Stimulated activated CD8-positive, alpha-beta memory T cell treated with anti-CD3 and anti-CD28 coated beads, Interleukin-4, amount 100 ng/mL, for 48 hours (primary cell): ENCODE results near the gene IRAK1.
"Not testable (repeated sequence)": the region's sequence is repeated elsewhere in the genome, so short reads cannot be mapped to it uniquely, and the experiment has no call there.

Source experiments
- DNase-seq: peaks from one replicate; pipeline ENCODE4 v3.0.0-alpha.2; 2020

The IRAK1 gene

DNA sequence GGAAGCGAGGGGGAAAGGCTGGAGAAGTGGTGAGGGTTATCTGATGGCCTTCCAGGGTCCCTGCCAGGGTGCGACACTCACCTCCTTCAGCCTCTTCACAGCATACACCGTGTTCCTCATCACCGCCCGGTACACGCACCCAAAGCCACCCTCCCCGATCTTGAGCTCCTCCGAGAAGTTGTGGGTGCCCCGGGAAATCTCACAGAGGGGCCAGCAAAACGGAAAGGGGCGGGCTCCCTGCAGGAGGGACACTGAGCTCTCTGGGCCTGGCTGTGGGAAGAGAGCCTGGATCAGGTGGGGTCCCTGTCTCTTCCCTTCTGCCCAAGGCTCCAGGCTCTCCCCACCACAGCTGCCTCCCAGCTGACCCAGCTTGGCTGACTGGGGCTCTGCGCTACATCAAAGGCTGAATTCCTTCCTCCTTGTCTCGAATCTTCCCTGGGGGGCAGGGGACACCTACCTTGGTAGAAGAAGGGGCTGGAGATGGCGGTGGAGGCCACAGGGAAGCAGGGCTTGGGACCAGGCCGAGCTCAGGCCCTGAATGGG is 1.1 kb downstream of the IRAK1 start:
- no peak for DNase-seq

DNA sequence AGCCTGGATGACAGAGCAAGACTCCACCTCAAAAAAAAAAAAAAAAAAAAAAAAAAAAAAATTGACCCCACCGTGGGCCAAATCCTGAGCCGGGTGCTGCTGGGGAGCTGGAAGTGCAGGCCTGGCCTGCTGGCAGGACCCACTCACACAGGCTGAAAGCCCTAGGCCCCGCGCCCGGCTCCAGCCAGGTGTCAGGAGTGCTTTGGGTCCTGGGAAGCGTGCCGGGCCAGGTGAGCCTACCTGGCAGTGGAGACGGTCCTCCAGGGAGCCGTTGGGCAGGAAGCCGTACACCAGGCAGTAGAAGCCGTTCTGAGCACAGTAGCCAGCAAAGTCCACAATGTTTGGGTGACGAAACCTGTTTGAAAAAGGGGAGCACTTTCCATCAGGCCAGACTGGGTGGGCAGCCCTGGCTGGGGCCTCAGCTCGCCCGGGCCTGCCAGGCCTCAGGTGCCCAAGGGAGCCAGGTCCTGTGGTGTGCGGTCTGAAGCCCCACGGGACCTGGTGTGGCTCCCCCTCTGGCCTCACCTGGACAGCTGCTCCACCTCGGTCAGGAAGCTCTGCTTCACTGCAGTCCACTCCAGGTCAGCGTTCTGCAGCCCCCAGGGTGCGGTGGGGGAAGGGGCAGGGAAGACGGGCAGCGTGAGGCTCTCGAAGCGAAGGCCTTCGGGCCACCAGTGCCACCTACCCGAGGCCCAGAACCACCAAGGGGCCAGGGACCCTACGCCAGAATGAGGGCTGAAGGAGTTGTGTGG is 1.8 kb downstream of the IRAK1 start:
- no peak for DNase-seq

DNA sequence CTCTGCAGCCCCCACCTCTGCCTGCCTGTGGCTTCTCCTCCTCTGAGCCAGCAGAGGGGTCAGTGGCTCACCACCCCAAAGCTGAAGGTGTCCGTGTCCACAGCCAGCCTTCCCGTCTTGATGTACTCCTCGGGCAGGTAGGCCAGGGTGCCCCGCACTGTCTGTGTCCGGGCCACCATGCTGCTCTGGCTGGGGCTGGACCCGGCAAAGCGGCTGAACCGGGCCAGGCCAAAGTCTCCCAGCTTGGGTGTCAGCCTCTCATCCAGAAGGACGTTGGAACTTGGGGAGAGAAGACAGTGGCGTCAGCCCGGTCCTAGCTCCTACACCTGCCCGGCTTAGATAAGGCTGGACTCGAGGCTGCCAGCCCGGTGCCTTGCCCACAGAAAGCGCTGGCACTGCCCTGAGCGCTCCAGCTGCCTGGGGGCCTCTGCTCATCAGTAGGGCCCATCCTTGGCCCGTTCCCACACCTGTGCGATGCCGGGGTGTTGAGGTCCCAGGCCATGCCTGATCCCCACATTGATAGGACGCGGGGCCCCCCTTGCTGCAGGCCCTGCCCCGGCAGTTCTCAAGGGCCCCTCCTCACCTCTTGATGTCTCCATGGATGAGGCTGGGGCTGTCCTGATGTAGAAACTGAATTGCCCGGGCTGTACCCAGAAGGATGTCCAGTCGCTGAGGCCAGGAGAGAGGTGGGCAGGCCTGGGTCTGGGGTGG is 3.2 kb downstream of the IRAK1 start:
- DNase-seq, result no peak

DNA sequence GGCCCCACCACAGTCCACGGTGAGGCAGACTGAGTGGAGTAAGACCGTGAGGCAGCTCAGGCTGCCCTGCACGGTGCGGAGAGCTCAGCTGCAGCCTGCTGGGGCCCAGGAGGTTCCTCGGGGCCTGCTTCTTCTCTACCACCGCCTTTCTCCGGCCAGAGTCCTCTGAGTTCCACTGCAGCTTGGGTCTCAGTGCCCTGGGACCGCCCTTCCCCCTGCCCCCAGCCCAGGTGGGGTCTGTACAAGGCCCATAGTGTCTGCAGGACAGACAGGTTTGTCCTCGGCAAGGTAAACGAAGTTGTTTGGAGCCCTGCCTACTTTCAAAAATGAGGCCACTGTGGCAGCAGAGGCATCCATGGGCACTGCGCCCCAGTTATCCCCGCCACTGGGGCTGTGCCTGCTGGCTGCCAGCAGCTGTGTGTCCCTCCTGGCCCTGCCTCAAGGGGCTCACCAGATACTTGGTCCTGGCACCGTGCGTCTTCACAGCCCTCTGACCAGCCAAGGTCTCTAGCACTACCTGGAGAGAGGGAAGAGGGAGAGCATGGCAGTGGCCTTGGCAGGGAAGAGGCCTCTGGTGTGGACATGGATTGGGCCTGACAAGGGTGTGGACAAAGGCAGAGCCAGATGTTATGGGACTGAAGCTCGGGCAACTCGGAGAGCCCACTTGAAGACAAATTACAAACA is 4.0 kb downstream of the IRAK1 start:
- no peak for DNase-seq

DNA sequence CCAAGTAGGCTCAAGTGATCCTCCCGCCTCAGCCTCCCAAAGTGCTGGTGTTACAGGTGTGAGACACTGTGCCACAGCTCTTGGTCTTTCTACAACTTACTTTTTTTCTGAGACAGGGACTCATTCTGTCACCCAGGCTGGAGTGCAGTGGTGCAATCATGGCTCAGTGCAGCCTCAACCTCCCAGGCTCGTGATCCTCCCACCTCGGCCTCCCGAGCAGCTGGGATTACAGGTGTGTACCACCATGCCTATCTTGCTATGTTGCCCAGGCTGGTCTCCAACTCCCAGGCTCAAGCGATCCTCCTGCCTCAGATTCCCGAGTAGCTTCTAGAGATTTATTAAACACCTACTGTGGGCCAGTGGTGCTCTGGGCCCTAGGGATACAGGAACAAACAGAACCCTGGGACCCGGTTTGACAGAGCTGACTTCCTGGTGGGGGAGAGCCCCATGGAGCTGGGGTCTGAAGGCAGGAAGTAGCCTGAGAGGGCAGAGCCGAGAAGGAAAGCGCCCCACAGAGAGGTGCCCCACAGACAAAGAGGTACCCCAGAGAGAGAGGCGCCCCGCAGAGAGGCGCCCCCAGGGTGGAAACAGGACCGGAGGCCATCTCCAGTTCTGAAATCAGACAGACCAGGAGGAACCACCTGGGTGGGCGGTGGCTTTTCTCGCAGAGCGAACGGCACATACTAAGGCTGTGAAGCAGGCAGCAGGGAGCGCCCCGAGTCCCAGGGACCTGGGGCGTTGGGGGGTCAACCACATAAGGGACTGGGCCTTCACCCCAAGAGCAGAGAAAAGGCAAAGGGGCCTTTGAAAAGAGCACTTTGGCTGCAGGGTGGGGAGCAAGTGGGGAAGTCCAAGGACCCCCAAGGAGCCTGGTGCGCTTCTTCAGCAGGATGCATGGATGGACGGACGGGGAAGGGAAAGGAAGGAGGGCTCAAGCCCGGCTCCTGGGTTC is 5.0 kb downstream of the IRAK1 start:
- no peak for DNase-seq

DNA sequence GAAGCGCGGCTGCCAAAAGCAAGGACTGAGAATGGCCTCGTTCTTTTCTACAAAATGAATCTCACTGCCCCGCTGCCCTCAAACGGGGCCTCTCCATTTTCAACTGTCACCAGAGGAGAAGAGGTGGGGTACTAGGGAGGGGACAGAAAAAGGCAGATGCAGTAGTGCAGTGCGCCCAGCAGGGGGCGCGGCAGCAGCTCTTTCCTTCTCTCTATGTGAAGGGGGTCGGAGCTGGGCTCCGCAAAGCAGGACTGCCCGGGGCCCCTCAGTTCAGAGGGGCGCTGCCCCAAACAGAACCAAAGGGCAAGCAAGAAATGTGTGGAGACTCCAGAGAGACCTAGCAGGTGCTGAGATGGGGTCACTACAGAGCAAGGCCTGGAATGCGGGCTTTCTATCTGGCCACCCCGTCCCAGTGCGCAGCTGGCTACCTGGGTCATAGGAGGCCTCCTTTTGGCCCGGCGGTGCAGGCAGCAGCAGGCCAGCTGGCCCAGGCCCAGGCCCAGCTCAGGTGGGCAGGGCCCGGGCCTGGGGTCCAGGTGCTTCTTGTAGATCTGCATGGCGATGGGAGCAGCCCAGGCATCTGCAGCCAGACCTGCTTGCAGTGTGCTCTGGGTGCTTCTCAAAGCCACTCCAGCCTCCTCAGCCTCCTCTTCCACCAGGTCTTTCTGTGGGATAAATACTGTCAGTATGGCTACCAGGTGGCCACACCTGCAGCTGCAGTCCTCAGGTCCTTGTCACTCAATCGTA is 5.9 kb downstream of the IRAK1 start:
- DNase-seq, result peak; percentile 58

DNA sequence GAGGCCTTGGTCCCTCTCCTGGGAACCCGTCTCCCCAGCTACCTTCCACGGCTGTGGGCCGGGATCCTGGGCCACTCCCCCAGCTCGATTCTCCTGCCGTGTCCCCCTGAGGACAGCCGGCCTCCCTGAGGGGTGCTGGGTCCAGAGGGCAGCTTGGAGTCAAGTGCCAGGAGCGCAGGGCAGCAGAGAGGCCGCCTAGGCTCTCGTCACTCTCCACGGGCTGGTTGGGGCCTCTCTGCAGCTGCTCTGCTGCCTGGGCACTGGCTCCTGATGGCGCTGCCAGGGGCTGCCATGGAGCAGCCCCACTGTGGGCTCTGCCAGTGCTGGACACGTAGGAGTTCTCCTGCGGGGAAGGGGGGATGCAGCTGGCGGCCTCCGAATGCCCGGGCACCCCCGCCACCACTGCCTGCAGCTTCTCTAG is 6.7 kb downstream of the IRAK1 start:
- DNase-seq, result no peak

DNA sequence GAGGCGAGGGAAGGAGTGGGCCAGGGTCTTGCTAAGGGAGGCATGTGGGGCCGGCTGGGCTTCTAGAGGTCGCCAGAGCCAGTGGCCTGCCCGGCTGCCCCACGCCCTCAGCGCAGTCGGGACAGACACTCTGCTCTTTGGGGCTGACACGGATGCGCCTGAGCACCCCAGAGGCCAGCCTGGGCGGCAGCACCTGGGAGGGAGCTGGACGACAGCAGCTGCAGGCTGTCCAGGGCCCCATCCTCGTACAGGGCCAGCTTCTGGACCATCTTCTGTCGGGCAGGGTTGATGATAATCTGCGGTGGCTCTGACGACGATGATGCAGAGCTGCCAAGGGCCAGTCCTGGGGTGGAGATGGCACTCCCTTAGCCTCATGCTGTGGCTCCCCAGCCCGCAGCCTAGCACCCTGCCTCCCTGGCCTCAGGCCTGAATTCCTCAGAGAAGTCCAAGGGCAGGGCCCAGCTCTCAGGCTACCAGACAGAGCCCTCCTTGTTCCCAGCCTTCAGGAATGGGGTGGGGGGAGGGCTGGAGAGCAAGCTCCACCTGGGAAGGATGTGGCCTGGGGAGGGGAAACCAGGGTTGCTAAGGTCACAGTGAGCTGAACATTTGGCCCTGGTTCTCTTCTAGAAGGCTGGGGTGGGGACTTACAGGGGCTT is 7.2 kb downstream of the IRAK1 start:
- DNase-seq, result no peak

DNA sequence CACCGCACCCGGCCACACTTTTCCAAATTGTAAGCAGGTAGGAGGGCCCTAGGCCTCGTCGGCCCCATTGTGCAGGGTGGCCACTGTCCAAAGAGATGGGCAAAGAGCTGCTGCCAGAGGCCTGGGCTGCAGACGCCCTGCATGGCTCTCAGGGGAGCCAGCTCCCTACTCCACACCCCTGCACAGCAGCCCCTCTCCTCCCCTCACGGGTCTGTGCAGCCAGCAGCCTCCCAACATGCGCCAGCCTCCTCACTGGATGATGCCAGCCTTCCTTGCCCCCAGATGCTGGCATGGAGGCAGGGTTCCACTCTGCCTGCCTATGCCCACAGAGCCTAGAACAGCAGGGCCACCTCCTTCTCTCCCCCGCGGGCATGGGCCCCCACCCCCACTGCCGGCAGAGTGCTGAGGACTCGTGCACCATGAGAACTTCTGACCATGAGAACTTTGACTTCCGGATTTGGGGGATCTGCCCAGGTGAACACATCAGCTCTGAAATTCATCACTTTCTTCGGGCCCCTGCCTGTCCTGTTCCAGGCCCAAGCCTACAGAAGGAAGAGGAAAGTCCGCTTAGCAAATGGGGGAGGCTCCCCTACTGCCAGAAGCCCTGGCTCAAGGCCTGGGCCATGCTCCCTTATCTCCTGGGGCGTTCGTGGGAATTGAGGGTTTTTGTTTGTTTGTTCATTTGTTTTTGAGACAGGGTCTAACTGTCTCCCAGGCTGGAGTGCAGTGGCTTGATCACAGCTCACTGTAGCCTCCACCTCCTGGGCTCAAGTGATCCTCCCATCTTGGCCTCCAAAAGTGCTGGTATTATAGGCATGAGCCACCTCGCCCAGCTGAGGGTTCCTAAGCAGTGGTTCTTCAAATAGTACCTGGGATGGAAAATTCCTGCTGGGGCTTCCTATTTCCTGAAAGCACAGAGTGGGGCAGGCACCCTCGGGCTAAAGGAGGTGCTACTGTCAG is 8.0 kb downstream of the IRAK1 start:
- no peak for DNase-seq

DNA sequence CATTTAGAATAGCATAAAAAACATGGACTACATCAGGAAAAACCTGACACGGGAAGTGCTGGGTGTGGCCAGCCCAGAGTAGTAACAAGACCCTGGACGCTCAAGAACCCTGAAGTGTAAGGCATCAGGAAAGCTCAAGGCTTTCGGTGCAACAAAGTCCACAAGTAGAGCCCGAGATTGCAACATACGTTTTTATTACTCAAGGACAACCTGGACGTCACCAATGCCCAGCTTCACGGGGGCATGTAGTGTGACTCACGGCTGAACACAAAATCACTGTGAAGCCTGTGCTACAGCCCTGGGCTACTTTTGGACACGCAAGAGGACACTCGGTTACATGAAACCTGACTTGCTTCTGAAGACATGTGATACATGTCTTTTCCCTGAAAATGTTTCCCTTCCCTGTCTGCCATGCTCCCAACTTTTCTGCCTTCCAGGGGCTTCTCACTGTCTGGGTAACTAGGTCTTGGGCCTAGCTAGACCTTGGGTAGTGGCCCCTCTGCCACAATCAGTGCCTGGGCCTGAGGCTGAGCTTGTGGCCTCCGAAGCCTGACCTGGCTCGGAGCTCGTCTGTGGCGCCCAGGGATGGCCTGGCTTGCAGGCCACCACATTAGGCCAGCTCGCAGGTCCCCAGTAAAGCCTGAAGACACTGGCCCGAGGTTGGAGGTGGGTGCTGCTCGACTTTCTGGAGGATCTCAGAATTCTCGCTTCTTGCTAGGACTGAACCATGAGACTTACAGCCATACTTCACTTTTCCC is 9.2 kb downstream of the IRAK1 start:
- DNase-seq, result no peak

DNA sequence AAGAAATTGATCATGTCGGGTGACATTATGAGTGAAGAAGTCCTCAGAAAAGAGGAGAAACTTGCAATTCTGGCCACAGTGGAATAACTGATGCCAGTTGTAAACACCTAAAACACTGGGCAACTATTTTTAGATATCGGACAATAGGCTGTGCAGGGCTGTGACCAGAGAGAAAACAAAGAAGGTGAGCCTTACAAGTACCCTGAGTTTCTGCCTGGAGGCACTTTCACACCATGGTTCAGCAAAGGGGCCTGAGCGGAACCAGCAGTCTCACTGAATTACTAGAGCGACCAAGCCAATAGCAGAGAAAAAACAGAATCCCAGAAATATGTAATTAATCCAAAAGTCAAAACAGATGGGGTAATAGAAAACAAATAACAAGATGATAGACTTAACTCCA is 11.2 kb downstream of the IRAK1 start:
- no peak for DNase-seq

DNA sequence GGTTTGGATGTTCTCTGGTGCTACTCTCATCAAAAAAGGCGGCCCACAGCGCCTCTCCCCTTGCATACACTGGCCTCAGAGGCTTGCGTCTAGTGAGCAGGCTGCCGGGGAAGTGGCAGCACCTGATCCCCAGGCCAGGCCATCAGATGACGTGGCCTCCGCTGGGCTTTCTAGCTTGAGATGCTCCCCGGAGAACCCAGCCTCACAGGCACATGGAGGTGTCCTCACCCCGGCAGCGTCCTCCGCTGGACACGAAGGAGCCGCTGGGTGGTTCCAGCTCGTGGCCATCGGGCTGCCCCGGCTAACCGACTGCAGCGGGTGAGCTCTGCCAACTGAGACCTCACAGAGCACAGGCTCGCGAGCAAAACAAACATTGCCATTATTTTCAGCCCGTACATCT is 12.8 kb downstream of the IRAK1 start:
- no peak for DNase-seq

DNA sequence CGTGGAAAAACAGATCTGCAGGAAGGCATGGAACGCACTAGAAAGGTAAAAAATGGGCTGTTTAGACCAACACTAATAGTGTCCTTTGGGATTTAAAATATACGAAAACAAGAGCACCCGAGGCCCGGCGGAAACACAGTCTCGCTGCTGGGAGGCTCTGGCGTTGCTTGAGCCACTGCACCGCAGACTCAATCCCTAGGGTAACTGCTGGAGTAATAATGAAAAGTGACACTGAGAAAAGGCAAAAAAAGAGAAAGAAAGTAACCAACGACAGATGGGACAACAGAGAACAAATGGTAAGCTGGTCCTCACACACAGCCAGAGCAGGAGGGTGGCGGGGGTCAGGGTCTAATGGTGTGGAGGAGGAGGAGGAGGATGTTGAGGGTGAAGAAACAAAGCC is 15.4 kb downstream of the IRAK1 start:
- no peak for DNase-seq

DNA sequence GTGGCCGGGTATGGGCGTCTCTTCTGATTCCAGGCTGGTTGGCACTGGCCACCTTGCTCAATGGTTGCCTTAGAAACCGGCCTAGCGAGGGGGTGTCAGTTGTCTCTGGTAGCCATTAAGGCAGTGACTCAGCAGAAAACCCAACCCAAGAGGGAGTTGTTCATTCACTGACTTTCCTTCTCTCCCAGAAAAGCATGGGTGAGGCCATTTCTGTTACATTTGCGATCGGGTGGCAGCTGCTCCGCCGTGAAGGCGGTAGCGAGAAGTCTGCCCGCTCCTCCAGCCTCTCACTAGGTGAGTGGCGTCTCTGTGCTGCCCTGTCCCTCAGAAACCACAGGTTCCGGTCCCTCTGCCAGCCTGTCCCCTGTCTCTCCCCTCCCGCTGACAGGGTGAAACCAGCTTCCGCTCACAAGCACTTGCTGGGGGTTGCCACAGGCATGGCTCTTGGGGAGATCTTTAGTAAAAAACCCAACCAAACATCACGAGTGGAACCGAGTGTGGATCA is 17.4 kb downstream of the IRAK1 start:
- peak; percentile 55 for DNase-seq

DNA sequence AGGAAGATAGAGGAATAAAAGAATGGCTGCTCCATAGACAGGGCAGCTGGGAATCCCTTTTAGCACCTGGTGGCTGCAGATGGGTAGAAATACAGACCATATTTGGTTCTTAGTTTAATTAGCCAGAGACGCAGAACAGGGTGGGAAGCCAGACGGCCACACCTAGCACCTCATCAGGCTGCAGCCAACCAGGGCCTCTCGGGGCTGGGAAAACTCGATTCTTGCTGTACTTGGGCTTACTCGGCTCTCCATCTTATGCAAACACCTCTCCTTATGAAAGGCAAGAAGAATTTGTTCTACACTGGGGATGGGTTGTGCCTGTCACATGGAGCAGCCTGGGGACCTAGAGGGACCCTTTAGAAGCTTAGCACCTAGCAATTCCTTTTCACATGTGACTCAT is 19.7 kb downstream of the IRAK1 start:
- no peak for DNase-seq

DNA sequence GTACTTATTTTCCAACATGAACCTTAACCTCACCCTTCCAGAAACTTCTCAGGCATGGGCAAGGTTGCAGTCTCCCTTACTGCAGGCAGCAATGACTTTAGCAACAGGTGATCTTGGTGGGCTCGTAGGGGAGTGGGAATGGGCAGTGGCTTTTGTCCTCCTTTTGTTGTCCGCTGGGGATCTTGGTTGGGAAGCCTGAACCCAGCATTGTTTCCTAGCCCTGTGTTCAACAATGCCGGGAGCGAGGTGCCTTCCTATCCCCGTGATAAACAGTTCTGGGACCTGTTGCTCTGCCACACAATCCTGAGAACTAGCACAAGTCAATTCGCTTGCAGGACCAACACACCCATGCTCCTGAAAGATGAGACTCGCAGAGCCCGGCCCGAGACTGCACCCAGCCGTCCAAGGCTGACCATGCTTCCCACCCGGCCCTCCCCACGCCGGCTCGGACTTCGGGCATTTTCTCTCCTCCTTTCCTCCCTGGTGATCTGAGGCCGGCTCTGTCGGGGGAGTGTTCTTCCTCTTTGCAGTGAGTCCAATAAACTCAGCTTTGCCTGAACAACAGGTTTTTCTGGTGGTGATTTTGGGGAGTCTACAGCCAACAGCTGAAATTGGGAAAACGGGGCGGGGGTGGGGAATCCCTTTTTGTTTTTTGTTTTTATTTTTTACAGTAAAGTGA is 20.2 kb downstream of the IRAK1 start:
- no peak for DNase-seq

DNA sequence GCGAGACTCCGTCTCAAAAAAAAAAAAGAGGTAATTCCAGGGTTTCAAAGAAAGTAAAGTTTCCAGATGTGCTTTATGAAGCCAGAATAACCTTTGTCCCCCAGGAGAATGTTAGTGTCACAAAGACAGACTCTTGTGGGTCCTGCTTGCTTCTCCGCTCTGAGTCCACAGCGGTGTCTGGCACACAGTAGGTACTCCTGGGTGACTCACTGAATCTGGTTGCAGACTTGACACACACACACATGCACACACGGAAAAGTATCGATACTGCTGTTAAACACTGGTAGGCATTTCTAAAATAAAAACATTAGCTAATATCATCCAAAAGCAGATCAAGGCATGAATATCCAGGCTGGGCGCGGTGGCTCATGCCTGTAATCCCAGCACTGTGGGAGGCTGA is 24.2 kb downstream of the IRAK1 start:
- DNase-seq, result no peak

DNA sequence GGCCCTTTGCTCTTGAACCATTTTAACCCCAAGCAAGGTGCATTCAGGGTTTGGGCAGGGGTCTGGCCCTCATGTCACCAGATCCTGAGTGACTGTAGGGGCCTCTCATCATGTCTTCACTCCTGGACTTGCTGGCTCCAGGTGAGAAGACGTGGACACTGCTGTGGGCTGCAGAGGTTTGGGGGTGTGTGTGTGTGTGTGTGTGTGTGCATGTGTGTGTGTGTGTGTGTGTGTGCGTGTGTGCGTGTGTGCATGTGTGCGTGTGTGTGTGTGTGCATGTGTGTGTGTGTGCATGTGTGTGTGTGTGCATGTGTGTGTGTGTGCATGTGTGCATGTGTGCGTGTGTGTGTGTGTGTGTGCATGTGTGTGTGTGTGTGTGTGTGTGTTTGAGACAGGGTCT is 25.3 kb downstream of the IRAK1 start:
- DNase-seq, result not testable (repeated sequence)
